Esophagus squamous epithelium (tissue), 5 donors: ENCODE data around the gene RPTOR. TPM values are rescaled to one million over a fixed set of nuclear protein-coding genes. Genes with fewer than 3 reads are reported as not detected.

Experiments
- DNase-seq: peaks from one replicate; lab custom pipeline; 2025; lab: John Stamatoyannopoulos, UW
- H3K27ac ChIP-seq, 4 donors: fragments of 200-600 bp; sonication (generic); one replicate each; pipeline ENCODE4 v1.5.1; 2016 to 2019; ENCODE audit warnings: mild to moderate bottlenecking in 1 of 4
- H3K27me3 ChIP-seq, 4 donors: fragments of 200-600 bp; sonication (generic); 1 replicate in 3 of 4; 2 replicates in 1 of 4; pipeline versions ENCODE4 v1.5.1 to v1.6.0; 2017 to 2021; ENCODE audit warnings: antibody characterized with exemption in 1 of 4
- H3K36me3 ChIP-seq, 3 donors: fragments of 200-600 bp; sonication (generic); one replicate each; pipeline ENCODE4 v1.5.1; 2016 to 2019
- H3K4me1 ChIP-seq, 3 donors: fragments of 200-600 bp; sonication (generic); one replicate each; pipeline ENCODE4 v1.5.1; 2017 to 2019
- H3K4me3 ChIP-seq, 4 donors: fragments of 200-600 bp; sonication (generic); 1 replicate in 3 of 4; 2 replicates in 1 of 4; pipeline ENCODE4 v1.5.1; 2016 to 2019; ENCODE audit warnings: mild to moderate bottlenecking in 2 of 4, moderate library complexity in 1 of 4
- H3K9me3 ChIP-seq, 3 donors: fragments of 200-600 bp; sonication (generic); one replicate each; pipeline ENCODE4 v1.5.1; 2016 to 2019
- POLR2A ChIP-seq, 4 donors: fragments of 450-650 bp; IDR thresholded peaks; one replicate each; pipeline ENCODE4 v1.6.1; 2017; ENCODE audit warnings: antibody characterized with exemption in 4 of 4, mild to moderate bottlenecking in 4 of 4, moderate library complexity in 3 of 4
- WGBS, 2 donors: methylation state at CpG; one replicate each; pipeline ENCODE4 v1.1.5; 2018; 5-methylcytosine and 5-hydroxymethylcytosine counted together
- intact Hi-C: fragments of 100-400 bp; cut with DNase I; formaldehyde crosslinking; loops from one replicate; pipeline ENCODE4 v1.15.0; 2022
- total RNA-seq, 4 donors: library from RNA; depleted of rRNA; stranded (reverse); fragments of >200 nt; gene quantifications; one replicate each; pipeline ENCODE4 v1.1.0, GENCODE V29; 2016
- TF ChIP-seq, protein P1 (sequence below), 6 experiments: fragments of 450-650 bp in 4 of 6; fragments of 200-600 bp in 2 of 6; sonication (generic) in 2 of 6; IDR thresholded peaks; one replicate each; pipeline ENCODE4 v1.5.1; 2016 to 2019; ENCODE audit warnings: antibody characterized with exemption in 6 of 6, mild to moderate bottlenecking in 4 of 6, moderate library complexity in 4 of 6
- donor health status: DM: yes; HTN: yes; CAD: no.

The RPTOR gene
- total RNA-seq, 4 donors from 2014 or later, result 11.7 to 27.8 (median 22.8) TPM

DNA sequence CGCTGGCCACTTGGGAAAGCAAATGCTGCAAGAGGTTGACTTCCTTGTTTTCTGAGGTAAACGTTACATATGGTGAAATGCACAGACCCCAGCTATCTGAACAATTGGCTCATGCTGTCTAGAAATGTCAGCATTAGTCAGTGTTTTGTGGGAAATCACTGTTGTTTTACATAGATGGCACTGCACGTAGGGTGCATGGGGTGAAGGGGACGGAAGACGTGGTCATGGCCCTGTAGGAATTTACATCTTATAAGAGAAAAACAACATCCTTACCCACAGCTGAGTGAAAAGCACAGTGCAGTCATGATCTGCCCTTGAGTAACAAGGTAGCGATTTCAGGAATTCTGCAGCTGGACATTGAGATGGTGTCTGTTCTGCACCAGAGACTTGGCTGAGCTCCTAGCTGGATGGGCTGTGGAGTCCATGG is 15.2 kb downstream of the RPTOR start:
- WGBS, 2 donors, result 78 to 81% methylated on average over 4 to 6 of the region's 6 CpGs
- Histone ChIP-seq H3K36me3 (peaks cover 0 to 18% (median 0%) of the 10 kb centered on the region in 3 donors), H3K9me3 (no peaks in the 10 kb centered on the region), H3K27me3 (no peaks in the 10 kb centered on the region), H3K4me3 (no peak overlapping the region), H3K27ac (no peak overlapping the region), H3K4me1 (no peaks in the 10 kb centered on the region)
- TF ChIP-seq, protein P1, sequence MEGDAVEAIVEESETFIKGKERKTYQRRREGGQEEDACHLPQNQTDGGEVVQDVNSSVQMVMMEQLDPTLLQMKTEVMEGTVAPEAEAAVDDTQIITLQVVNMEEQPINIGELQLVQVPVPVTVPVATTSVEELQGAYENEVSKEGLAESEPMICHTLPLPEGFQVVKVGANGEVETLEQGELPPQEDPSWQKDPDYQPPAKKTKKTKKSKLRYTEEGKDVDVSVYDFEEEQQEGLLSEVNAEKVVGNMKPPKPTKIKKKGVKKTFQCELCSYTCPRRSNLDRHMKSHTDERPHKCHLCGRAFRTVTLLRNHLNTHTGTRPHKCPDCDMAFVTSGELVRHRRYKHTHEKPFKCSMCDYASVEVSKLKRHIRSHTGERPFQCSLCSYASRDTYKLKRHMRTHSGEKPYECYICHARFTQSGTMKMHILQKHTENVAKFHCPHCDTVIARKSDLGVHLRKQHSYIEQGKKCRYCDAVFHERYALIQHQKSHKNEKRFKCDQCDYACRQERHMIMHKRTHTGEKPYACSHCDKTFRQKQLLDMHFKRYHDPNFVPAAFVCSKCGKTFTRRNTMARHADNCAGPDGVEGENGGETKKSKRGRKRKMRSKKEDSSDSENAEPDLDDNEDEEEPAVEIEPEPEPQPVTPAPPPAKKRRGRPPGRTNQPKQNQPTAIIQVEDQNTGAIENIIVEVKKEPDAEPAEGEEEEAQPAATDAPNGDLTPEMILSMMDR (IDR thresholded peaks at IDR 0.05), result no peak
- no peak for TF ChIP-seq POLR2A (IDR thresholded peaks at IDR 0.05)
- no peak for DNase-seq
- intact Hi-C loops, result no loop called here

DNA sequence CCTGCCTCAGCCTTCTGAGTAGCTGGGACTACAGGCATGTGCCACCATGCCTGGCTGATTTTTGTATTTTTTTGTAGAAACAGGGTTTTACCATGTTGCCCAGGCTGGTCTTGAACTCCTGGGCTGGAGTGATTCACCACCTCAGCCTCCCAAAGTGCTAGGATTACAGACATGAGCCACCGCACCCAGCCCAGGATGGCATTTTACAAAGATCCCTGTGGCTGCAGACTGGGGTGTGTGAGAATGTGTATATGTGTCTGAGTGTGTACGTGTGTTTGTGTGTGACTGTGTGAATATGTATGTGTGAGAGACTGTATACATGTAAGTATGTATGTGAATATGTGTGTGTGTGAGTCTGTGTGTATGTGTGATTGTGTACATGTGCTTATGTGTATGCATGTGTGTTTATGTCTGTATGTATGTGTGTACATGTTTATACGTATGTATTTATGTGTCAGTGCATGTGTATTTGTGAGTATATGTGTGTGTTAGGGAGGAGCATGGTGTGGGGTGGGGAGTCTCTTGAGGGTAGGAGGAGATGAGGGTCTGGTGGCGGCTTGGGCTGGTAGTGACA is 17.0 kb downstream of the RPTOR start:
- no peaks in the 10 kb centered on the region for H3K9me3 ChIP-seq

DNA sequence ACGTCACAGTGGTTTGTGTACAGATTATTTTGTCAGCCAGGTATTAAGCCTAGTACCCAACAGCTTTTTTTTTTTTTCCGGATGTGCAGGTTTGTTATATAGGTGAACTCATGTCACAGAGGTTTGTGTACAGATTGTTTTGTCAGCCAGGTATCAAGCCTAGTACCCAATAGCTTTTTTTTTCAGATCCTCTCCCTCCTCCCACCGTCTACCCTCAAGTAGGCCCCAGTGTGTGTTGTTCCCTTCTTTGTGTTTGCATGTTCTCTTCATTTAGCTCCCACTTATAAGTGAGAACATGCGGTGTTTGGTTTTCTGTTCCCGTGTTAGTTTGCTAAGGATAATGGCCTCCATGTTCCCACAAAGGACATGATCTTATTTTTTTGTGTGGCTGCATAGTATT is 19.9 kb downstream of the RPTOR start:
- Histone ChIP-seq H3K27ac (no peak overlapping the region), H3K4me1 (peaks cover 0 to 11% (median 4%) of the 10 kb centered on the region in 3 donors), H3K27me3 (no peaks in the 10 kb centered on the region), H3K36me3 (no peaks in the 10 kb centered on the region), H3K4me3 (no peak overlapping the region), H3K9me3 (no peaks in the 10 kb centered on the region)
- intact Hi-C loops, result no loop called here
- 69 to 79% methylated on average over 5 of the region's 5 CpGs for WGBS, 2 donors
- DNase-seq, result no peak
- TF ChIP-seq POLR2A (IDR thresholded peaks at IDR 0.05), result no peak
- TF ChIP-seq, protein P1 (IDR thresholded peaks at IDR 0.05), result no peak

More for the DNA sequence above, 17.0 kb downstream of the RPTOR start:
- TF ChIP-seq POLR2A (IDR thresholded peaks at IDR 0.05), result no peak
- TF ChIP-seq, protein P1 (IDR thresholded peaks at IDR 0.05), result no peak
- intact Hi-C loops, result no loop called here
- H3K4me1 ChIP-seq, result peaks cover 0 to 11% (median 4%) of the 10 kb centered on the region in 3 donors
- H3K36me3 ChIP-seq, result peaks cover 0 to 11% (median 0%) of the 10 kb centered on the region in 3 donors
- DNase-seq, result no peak
- H3K27ac ChIP-seq, result no peak overlapping the region
- H3K27me3 ChIP-seq, result no peaks in the 10 kb centered on the region
- WGBS, 2 donors, result 89 to 96% methylated on average over 4 of the region's 4 CpGs
- no peak overlapping the region for H3K4me3 ChIP-seq

DNA sequence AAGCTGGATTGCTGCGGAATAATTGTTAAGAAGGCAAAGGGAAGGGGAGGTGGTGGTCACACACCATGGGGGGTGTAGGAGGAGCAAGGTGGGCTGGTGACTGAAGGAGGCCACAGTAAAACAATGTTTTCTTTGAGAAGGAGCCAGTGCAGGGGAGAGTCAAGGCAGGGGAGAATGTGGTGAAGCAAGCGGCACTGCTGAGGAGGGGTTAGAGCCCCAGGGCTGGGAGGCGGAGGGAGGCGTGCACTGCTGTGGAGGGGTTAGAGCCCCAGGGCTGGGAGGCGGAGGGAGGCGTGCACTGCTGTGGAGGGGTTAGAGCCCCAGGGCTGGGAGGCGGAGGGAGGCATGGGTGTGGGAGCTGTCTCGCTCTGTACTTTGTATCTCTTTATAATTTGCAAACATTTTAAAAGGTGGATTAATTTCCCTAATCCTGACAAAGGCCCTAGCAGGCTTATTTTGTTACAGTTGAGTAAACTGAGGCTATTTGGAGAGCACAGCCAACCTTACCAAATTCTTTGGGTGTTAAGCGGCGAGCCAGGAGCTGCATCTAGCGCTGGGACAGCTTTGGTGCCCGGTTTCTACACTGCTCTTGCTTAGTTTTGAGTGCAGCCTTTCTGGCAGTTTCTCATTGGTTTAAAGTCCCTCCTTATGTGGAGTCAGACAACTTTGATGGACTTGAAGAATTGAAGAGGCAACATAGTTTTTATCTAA is 20.9 kb downstream of the RPTOR start:
- Histone ChIP-seq H3K9me3 (no peaks in the 10 kb centered on the region), H3K4me1 (peaks cover 0 to 11% (median 4%) of the 10 kb centered on the region in 3 donors), H3K27me3 (no peaks in the 10 kb centered on the region), H3K27ac (no peak overlapping the region), H3K36me3 (no peaks in the 10 kb centered on the region), H3K4me3 (no peak overlapping the region)
- intact Hi-C loops, result no loop called here
- TF ChIP-seq POLR2A (IDR thresholded peaks at IDR 0.05), result no peak
- TF ChIP-seq, protein P1 (IDR thresholded peaks at IDR 0.05), result no peak
- DNase-seq, result no peak
- WGBS, 2 donors, result 47 to 61% methylated on average over 10 to 12 of the region's 12 CpGs

DNA sequence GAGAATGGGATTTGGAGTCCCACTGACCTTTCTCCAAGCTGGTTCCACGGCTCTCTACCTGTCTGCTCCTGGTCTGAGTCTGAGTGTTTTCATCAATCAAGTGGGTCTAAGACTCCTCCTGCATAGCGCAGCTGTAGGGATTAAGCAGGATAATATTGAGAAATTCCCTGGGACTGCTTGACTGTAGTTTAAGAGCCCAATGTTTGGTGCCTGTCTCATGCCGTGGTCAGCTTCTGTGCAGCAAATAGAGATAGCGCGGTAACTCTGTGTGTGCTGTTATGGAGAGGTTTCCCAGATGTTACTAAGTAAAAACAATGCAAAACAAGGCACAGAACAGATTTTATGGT is 21.4 kb downstream of the RPTOR start:
- no peak for TF ChIP-seq POLR2A (IDR thresholded peaks at IDR 0.05)
- TF ChIP-seq, protein P1 (IDR thresholded peaks at IDR 0.05), result no peak
- WGBS, 2 donors, result 83% methylated on average over 4 to 5 of the region's 5 CpGs
- Histone ChIP-seq H3K4me3 (no peak overlapping the region), H3K9me3 (no peaks in the 10 kb centered on the region), H3K27me3 (no peaks in the 10 kb centered on the region), H3K27ac (no peak overlapping the region), H3K36me3 (no peaks in the 10 kb centered on the region), H3K4me1 (peaks cover 0 to 11% (median 4%) of the 10 kb centered on the region in 3 donors)
- no peak for DNase-seq
- intact Hi-C loops, result no loop called here
